ENCODE measurements around the gene EPHB1. TPM values are rescaled to one million over a fixed set of nuclear protein-coding genes. Genes with fewer than 3 reads are reported as not detected.

EPHB1 gene
- total RNA-seq, 1 experiment from 2014 or later, result 0.86 TPM

GRCh38 chr3:135203026-135203425, 408.0 kb downstream of the EPHB1 start:
- H3K9ac ChIP-seq (ENCODE audit: low read length), result no peak overlapping the region
- CTCF ChIA-PET, result no interaction called here
- no TSS peak for BruUV-seq (replicated peaks)

More at GRCh38 chr3:135203026-135203425, 408.0 kb downstream of the EPHB1 start:
- no peaks in the 10 kb centered on the region for H3K9me3 ChIP-seq (ENCODE audit: control insufficient read depth in 1 of 2, insufficient read depth in 1 of 2, low read depth in 1 of 2, low read length in 2 of 2)
- TF ChIP-seq TCF7L2 (IDR thresholded peaks at IDR 0.05; ENCODE audit: borderline replicate concordance, extremely low read depth, insufficient read depth, insufficient read length) (no peak), CTCF (IDR thresholded peaks at IDR 0.05 in 2 of 3, conservative IDR thresholded peaks at IDR 0.05 in 1 of 3; ENCODE audit: borderline replicate concordance in 1 of 3, insufficient read depth in 1 of 3, low read depth in 2 of 3, low read length in 2 of 3) (no peak), ELF1 (IDR thresholded peaks at IDR 0.05; ENCODE audit: borderline replicate concordance, low read depth) (no peak), ZFX (IDR thresholded peaks at IDR 0.05) (no peak), SIN3A (IDR thresholded peaks at IDR 0.05; ENCODE audit: low read depth) (no peak), POLR2A (IDR thresholded peaks at IDR 0.05; ENCODE audit: borderline replicate concordance, extremely low read depth, insufficient read depth, insufficient read length) (no peak), ATF3 (IDR thresholded peaks at IDR 0.05) (no peak), CEBPB (IDR thresholded peaks at IDR 0.05; ENCODE audit: low read depth) (no peak), FOSL1 (IDR thresholded peaks at IDR 0.05; ENCODE audit: low read depth) (no peak), RAD21 (IDR thresholded peaks at IDR 0.05; ENCODE audit: low read depth) (no peak), EZH2phosphoT487 (IDR thresholded peaks at IDR 0.05; ENCODE audit: borderline replicate concordance) (no peak), REST (IDR thresholded peaks at IDR 0.05; ENCODE audit: low read depth) (no peak), CBX3 (IDR thresholded peaks at IDR 0.05; ENCODE audit: low read depth) (no peak), ZBTB33 (IDR thresholded peaks at IDR 0.05; ENCODE audit: extremely low read depth, insufficient replicate concordance, low read length) (no peak), ZNF274 (IDR thresholded peaks at IDR 0.05; ENCODE audit: low read depth, low read length) (no peak), SRF (IDR thresholded peaks at IDR 0.05; ENCODE audit: low read depth) (no peak), SP1 (IDR thresholded peaks at IDR 0.05; ENCODE audit: low read depth) (no peak)
- ATAC-seq (no peak), DNase-seq (ENCODE audit: low read depth, low spot score) (no peak)
- no peaks in the 10 kb centered on the region for H3K9me2 ChIP-seq (ENCODE audit: insufficient read depth)
- no peak overlapping the region for H3K27ac ChIP-seq (ENCODE audit: low read depth, low read length)
- no peaks in the 10 kb centered on the region for H3K4me1 ChIP-seq (ENCODE audit: control insufficient read depth in 1 of 2, insufficient read depth in 2 of 2, low read length in 2 of 2)
- H3K27me3 ChIP-seq (ENCODE audit: insufficient read depth, low read length), result peaks cover 13% of the 10 kb centered on the region; the same call in 1 of the 2 replicates
- no peak overlapping the region for H3K4me2 ChIP-seq (ENCODE audit: low read length)
- POLR2A ChIA-PET, result no interaction called here
- no peaks in the 10 kb centered on the region for H4K20me1 ChIP-seq (ENCODE audit: insufficient read depth)
- no peak overlapping the region for H2AFZ ChIP-seq (ENCODE audit: low read depth, low read length, poor library complexity, severe bottlenecking)
- RAD21 ChIA-PET (ENCODE audit: low non-redundant PET in 1 of 2, low total read pairs in 2 of 2, uncharacterized antibody in 2 of 2, unreplicated experiment in 2 of 2), result no interaction called here
- H3K79me2 ChIP-seq (ENCODE audit: insufficient read depth, low read length), result no peaks in the 10 kb centered on the region
- intact Hi-C loops (cut with micrococcal nuclease), result no loop called here
- H3K4me3 ChIP-seq (replicated peaks in 1 of 2; ENCODE audit: low read depth in 1 of 2, low read length in 2 of 2), result no peak overlapping the region
- no peaks in the 10 kb centered on the region for H3K36me3 ChIP-seq (ENCODE audit: control insufficient read depth in 1 of 2, insufficient read depth in 2 of 2, low read length in 2 of 2)

Data from HCT116 (cell line).